HepG2 (cell line): ENCODE measurements around the gene DHX32. TPM values are rescaled to one million over a fixed set of nuclear protein-coding genes. Genes with fewer than 3 reads are reported as not detected.

Experiments used
- AKNA ChIP-seq: sonication (generic); formaldehyde crosslinking; IDR thresholded peaks from 2 replicates; pipeline ENCODE4 v1.4.0; 2020; ENCODE audit warnings: missing genetic modification reagents, borderline replicate concordance
- ARID2 ChIP-seq: sonication (generic); formaldehyde crosslinking; IDR thresholded peaks from 2 replicates; pipeline ENCODE4 v1.8.1; 2022; ENCODE audit warnings: mild to moderate bottlenecking, missing genetic modification reagents, borderline replicate concordance
- BATF2 ChIP-seq: sonication (generic); formaldehyde crosslinking; IDR thresholded peaks from 2 replicates; pipeline ENCODE4 v1.8.0; 2022; ENCODE audit warnings: mild to moderate bottlenecking, missing genetic modification reagents, moderate library complexity
- DZIP1 ChIP-seq: sonication (generic); formaldehyde crosslinking; IDR thresholded peaks from 2 replicates; pipeline ENCODE4 v1.5.0; 2020; ENCODE audit warnings: mild to moderate bottlenecking, missing genetic modification reagents
- GTF2F1 ChIP-seq: fragments of 150-350 bp; IDR thresholded peaks from 2 replicates; pipeline ENCODE4 v1.6.1; 2014; ENCODE audit warnings: low read length
- HINFP ChIP-seq: sonication (generic); formaldehyde crosslinking; IDR thresholded peaks from 2 replicates; pipeline ENCODE4 v1.4.0; 2020; ENCODE audit warnings: low read depth, mild to moderate bottlenecking, missing genetic modification reagents
- KLF11 ChIP-seq: IDR thresholded peaks from 2 replicates; pipeline ENCODE4 v1.6.1; 2016; ENCODE audit warnings: missing compliant biosample characterization
- MBNL3 ChIP-seq: fragments of 250-450 bp; sonication (Bioruptor Pico); conservative IDR thresholded peaks from 2 replicates; pipeline ENCODE4 v1.8.0; 2022; ENCODE audit warnings: mild to moderate bottlenecking, inconsistent platforms
- MLXIP ChIP-seq: sonication (generic); formaldehyde crosslinking; IDR thresholded peaks from 2 replicates; pipeline ENCODE4 v1.9.0; 2021; ENCODE audit warnings: missing genetic modification reagents, borderline replicate concordance
- TGIF2 ChIP-seq: IDR thresholded peaks from 2 replicates; pipeline ENCODE4 v1.6.1; 2016; ENCODE audit warnings: control low read depth, missing compliant biosample characterization
- ZNF816 ChIP-seq: sonication (generic); formaldehyde crosslinking; IDR thresholded peaks from 2 replicates; pipeline ENCODE4 v1.8.0; 2022; ENCODE audit warnings: missing genetic modification reagents, mild to moderate bottlenecking, borderline replicate concordance
- ZNF850 ChIP-seq: sonication (generic); formaldehyde crosslinking; conservative IDR thresholded peaks from 2 replicates; pipeline ENCODE4 v1.9.0; 2021; ENCODE audit warnings: mild to moderate bottlenecking, missing genetic modification reagents
- polyA plus RNA-seq, 8 experiments: library from polyadenylated mRNA; depleted of rRNA in 3 of 8; stranded (reverse) in 7 of 8; unstranded in 1 of 8; fragments of >200 nt; fragmentation: Illumina TruSeq in 4 of 8; extraction: Trizol in 4 of 8; gene quantifications; 2 replicates each; pipeline versions ENCODE4 v1.2.1 to v1.2.3, GENCODE V29; 2011 to 2016; ENCODE audit warnings: low read depth in 4 of 8, missing spikeins in 1 of 8, mixed read lengths in 1 of 8; ENCODE audit not compliant: insufficient read depth in 1 of 8
- total RNA-seq, 5 experiments: library from RNA; depleted of rRNA; stranded (reverse); fragments of >200 nt; fragmentation: Illumina TruSeq; extraction: Trizol; gene quantifications; 2 replicates each; pipeline ENCODE4 v1.2.3, GENCODE V29; 2016; ENCODE audit warnings: low read depth in 1 of 5

DHX32 gene
- total and polyA plus RNA-seq, 2 of the 13 experiments (the other 11 are each of a cell fraction or from before 2014, with no cell fraction given) = 15.5 to 16.5 TPM

GRCh38 chr10:125822878-125823662 is 58.0 kb downstream of the DHX32 start, which contains the start of the genes BCCIP and UROS (continued):
- TF ChIP-seq TGIF2 = peak; percentile 78; the same call in 1 of the 2 replicates
- no peak for TF ChIP-seq KLF11 (CRISPR knock-in tag)
- no peak for TF ChIP-seq ARID2
- no peak for TF ChIP-seq MLXIP (CRISPR knock-in tag)
- no peak for TF ChIP-seq ZNF850 (CRISPR knock-in tag)
- no peak for TF ChIP-seq BATF2
- no peak for TF ChIP-seq GTF2F1
- TF ChIP-seq ZNF816 (CRISPR knock-in tag) = no peak
- no peak for TF ChIP-seq HINFP (CRISPR knock-in tag)
- TF ChIP-seq MBNL3 = no peak
- TF ChIP-seq DZIP1 (CRISPR knock-in tag) = no peak
- no peak for TF ChIP-seq AKNA (CRISPR knock-in tag)
